ENCODE results near the gene TBC1D22A.

Gene TBC1D22A

GRCh38 chr22:47021371-47022074 is 259.1 kb downstream of the TBC1D22A start:
- no peak for FAIRE-seq

GRCh38 chr22:47022075-47022473 is 259.6 kb downstream of the TBC1D22A start:
- FAIRE-seq, result no peak

GRCh38 chr22:47022475-47022874 is 260.0 kb downstream of the TBC1D22A start:
- FAIRE-seq, result no peak

GRCh38 chr22:47023871-47024270 is 261.4 kb downstream of the TBC1D22A start:
- FAIRE-seq, result no peak

GRCh38 chr22:47027766-47028165 is 265.3 kb downstream of the TBC1D22A start:
- no peak for FAIRE-seq

GRCh38 chr22:47029244-47030074 is 267.0 kb downstream of the TBC1D22A start:
- no peak for FAIRE-seq

GRCh38 chr22:47030143-47030661 is 267.8 kb downstream of the TBC1D22A start:
- no peak for FAIRE-seq

- FAIRE-seq, result no peak
These were observed 268.6 kb downstream of the TBC1D22A start for GRCh38 chr22:47030881-47031627.

GRCh38 chr22:47031628-47031915 is 269.1 kb downstream of the TBC1D22A start:
- no peak for FAIRE-seq

- no peak for FAIRE-seq
These were observed 269.9 kb downstream of the TBC1D22A start for GRCh38 chr22:47032091-47032943.

GRCh38 chr22:47032956-47033647 is 270.7 kb downstream of the TBC1D22A start:
- no peak for FAIRE-seq

GRCh38 chr22:47033648-47034000 is 271.2 kb downstream of the TBC1D22A start:
- no peak for FAIRE-seq

- FAIRE-seq, result no peak
These were observed 271.8 kb downstream of the TBC1D22A start for GRCh38 chr22:47034076-47034808.

GRCh38 chr22:47034905-47035419 is 272.5 kb downstream of the TBC1D22A start:
- FAIRE-seq, result no peak

- no peak for FAIRE-seq
These were observed 273.0 kb downstream of the TBC1D22A start for GRCh38 chr22:47035425-47035881.

- FAIRE-seq, result no peak
These were observed 273.9 kb downstream of the TBC1D22A start for GRCh38 chr22:47036352-47036751.

GRCh38 chr22:47036936-47037485 is 274.6 kb downstream of the TBC1D22A start:
- FAIRE-seq, result no peak

- no peak for FAIRE-seq
These were observed 275.9 kb downstream of the TBC1D22A start for GRCh38 chr22:47038206-47038835.

- FAIRE-seq, result no peak
These were observed 276.9 kb downstream of the TBC1D22A start for GRCh38 chr22:47039356-47039755.
